NCI-H187 (cell line): ENCODE data around the gene S100A16.
"Not testable (repeated sequence)": the region's sequence is repeated elsewhere in the genome, so short reads cannot be mapped to it uniquely, and the experiment has no call there.

ENCODE experiments used
- DNase-seq, 2 experiments: peaks; one replicate each; lab custom pipeline; 2025; lab: John Stamatoyannopoulos, UW

Gene S100A16

DNA sequence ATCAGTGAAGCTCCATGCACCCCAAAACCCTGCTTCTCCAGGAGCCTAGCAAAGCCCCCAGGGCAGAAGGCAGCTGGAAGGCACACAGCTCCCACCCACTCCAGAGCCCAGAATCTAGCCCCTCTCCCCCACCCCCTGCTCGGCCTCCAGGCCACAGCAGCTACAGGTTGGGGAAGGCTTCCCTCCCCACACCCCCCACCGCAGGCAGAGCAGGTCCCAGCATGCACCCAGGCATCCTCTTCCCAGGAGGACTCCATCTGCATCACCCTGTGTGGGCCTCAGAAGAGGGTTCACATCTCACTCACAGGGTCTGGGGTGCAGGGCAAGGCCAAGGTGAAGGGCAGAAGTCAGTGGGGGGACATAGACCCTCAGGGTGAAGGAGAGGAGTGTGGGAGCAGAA lies 2.5 kb upstream of the S100A16 start:
- DNase-seq, result no peak

DNA sequence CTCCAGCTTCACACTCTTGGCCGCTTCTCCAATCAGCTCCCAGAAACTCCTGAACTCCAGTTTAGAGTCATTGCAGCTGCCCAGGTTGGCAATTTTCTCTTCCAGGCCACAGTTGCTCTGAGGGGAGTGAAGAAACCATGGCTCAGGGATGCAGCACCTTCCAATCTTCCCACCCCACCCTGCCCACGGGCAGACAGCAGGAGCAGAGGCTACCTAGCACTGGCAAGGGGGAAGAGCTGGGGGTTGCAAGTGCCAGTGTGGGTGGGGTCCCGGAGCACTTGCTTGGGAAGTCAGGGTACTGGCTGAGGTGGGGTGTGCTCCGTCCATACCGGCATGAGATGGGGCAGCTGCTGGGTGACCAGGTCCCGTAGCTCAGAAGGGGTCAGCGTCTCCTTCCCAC lies 2.0 kb upstream of the S100A16 start:
- DNase-seq, result no peak

DNA sequence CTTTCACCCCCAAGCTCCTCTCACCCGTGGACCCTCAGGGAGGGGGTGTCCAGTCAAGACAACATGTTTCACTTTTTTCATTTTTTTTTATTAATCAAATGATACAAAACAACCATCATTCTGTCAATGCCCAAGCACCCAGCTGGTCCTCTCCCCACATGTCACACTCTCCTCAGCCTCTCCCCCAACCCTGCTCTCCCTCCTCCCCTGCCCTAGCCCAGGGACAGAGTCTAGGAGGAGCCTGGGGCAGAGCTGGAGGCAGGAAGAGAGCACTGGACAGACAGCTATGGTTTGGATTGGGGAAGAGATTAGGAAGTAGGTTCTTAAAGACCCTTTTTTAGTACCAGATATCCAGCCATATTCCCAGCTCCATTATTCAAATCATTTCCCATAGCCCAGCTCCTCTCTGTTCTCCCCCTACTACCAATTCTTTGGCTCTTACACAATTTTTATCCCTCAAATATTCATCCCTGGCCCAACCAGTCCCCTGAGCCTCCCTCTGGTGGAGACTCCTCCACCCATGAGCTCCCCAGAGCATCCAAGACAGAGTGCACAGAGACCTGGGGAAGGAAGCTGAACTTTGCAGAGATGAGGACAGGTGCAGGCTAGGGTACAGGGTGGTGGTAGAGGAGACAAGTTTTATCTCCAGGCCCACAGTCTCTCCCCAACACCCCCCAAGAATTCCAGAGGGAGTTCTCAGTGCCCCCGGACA lies 1.4 kb upstream of the S100A16 start:
- no peak for DNase-seq

DNA sequence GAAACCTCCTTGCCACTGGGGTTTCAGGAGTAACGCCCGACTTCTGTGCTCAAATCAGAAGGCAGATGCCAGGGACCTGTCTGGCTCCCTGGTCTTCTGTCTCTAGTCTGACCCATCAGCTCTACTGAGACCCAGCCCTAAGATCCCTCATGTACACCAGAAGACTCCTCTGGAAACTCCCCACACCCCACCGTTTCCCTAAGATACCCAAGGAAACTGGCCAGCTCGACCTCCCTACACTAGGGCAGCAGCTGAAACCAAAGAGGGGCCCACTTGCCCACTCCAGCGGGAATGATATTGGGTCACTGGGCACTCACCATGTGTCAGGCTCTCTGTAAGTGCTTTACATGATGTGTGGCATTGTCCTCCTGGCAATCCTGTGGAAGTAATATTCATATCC lies 469 bp upstream of the S100A16 start:
- no peak for DNase-seq

DNA sequence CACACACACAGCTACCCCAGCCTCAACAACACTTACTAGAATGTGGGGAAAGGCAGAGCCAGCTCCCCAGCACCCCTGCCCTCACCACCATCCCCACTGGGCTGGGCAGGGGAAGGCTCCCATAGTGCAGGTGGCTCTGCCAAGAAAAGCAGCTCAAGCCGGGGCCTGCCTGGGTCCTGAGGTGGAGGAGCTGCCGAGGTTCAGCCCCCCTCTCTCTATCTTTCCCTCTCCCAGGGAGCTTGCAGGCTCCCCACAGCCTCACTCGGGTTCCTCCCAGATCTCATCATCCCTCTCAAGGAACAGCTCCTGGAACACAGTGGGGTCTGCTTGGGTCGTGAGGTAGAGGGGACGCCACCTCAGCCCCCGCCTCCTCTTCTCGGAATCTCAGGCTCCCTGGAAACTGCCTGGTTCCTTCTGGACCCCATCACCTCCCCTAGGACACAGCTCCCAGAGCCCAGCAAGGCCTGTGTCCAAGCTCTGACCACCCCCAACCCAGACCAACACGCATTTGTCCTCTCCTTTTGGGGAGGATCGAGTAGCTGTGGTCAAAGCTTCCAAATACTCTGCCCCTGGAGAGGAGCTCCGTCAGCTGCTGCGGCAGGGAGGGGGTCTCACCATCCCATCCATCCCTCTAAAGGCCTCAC lies 704 bp downstream of the S100A16 start:
- no peak for DNase-seq

DNA sequence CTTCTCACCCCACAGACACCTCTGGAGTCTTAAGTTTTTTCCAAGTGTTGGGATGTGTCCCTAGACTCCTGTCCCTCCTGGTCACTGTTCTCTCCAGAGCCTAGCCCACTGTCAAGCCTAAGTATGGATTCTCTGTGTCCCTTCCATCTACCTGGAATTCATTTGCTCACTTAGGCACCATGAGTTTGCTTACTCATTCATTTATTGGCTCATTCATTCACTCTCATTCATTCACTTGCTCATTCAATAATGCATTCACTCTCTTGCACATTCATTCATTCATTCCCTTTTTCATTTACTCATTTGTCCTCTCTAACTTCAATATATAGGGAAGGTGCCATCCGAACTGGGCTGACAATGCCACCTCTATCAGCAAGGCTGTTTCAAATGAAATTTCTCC lies 1.6 kb downstream of the S100A16 start:
- DNase-seq, result no peak

DNA sequence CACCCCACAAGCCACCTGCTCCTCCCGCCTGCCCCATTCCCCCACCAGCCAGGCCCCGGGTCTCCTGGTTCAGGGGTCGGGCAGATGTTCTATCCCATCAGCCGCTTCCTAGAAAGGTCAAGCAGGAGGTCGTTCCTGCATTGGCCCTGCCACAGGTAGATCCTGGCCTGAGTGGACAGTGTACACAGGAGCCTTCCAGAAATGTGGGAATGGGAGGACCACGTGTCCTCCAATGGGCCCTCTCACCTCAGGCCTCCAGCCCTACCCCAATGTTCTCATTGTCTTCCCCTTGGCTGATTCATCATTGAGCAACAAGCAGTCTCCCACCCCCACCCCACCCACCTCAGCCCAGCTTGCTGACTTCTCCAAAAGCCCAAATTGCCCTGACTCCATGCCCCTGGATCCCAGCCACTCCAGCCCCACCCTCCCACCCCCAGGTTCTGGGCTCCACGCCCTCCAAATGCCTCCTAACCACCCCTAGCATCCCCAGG lies 2.1 kb downstream of the S100A16 start:
- DNase-seq, result no peak

DNA sequence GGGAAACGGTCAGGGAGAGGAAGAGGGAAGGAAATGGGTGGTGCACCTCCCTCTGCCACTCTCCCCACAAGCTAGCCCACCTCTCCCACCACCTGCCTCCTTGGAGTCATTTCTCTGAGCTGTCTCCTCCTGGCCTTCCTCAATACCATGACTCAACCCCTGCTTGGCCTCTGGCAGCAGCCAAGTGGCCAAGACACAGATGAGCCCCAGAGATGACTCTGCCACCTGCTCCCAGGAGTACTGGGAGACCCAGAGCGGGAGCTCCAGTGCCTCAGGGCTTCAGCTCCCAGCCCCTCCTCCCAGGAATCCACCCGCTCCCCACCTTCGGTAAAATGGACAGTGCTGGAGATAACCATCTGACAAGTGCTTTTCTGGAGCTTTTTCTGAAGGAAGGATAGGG lies 2.6 kb downstream of the S100A16 start:
- no peak for DNase-seq

DNA sequence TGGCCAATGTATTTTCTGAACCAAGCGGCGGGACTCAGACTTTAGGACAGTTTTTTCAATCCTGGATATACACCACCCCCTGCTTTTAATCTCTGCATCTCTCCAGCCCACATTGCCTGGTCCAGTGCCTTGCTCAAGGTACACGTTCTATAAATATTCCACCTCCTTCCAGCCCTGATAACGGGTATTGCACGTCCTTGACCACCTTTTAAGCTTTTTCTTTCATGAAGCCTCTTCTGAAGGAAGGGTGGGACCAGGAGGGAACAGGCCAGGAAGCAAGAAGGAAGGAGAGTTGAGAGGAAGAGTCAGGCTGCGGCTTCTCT lies 3.4 kb downstream of the S100A16 start:
- no peak for DNase-seq

DNA sequence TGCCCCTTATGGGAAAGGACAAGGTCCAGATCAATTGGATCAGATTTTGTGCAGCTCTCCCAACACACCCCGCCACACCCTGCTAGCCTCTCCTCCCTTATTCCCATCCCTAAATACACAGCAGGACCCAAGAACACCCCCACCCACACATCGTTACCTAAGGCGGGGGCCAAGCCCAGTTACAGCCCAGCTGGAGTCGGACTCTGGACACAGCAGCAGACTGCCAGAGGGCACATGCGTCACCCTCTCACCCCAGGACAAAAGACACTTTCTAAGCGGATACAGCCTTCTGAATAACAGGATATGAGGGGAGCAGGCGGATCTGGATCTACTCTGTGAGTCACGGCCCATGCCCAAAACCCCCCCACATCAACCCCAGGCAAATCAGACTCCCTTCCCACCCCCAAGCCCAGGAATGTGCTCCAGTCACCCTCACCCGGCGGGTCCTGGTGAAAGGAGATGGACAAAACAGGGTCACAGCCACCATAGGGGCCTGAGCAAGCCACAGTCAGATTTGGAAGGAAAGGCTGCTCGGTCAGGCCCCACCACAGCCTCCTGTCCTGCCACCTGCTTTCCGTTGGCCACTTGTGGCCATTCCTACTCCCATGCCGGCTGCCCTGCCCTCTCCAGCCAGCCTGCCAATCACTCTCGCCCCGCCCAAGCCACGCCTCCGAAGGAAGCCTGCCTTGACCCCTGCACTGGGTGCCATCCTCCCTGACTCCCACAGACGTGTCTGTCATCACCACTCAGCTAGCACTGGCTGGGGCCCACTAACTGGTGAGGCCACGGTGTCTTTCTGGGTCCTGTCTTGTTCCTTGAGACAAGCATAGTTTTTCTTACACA lies 4.0 kb downstream of the S100A16 start:
- no peak for DNase-seq

DNA sequence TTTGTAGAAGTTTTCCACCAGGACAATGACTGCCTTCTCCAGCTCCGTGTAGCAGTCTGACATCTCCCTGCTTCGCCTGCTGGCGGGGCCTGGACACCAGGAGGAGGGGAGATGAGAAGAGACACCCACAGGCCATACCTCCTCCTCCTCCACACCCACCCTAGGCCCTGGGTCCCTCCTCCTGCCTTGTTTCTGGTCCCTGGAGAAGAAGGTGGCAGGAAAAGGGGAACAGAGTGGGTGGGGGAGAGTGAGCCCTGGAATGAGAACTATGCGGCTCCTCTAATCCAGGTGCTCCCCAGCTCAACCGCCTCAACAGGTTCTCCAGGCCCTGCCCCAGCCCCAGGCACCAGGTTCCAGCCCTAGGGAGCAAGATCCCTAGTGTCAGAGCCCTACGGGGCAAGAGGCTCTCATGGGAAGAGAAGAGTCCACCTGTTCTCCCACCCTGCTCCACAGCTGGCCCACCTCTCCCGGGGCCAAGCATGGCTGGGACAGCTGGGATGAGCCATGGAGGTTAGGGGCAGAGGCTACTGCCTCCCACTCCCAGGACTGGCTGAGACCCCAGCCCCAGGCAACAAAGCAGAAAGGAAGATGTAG lies 4.8 kb downstream of the S100A16 start:
- DNase-seq, result no peak

DNA sequence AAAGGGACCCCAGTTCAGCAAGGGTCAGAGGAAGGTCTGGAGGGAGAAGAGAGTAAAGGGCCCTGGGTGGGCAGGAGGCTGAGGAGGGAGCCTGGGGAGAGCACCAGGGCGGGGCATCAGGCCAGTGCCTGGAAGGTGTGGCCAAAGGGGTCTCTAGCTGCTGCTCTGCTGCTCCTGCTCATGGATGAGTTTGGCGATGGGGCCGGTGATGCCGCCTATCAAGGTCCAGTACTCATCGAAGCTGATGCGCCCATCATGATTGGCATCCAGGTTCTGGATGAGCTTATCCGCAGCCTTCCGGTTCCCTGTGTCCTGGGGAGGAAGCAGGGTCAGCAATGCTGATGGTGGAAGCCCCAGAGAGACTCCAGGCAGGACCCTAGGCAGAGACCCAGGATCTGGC lies 5.6 kb downstream of the S100A16 start:
- no peak for DNase-seq

DNA sequence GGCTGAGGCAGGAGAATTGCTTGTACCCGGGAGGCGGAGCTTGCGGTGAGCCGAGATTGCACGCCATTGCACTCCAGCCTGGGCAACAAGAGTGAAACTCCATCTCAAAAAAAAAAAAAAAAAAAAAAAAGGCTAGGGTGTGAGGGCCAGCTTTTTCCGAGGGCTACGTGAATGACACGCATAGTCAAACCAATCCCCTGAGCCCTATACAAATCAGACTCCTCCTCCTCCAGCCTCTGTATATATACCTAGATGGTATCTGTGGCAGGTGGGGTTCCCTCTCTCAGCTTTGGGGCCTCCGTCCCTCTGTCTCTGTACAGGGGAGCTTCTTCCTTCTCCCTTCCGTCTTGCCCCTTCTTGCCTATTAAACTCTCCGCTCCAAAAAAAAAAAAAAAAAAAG lies 6.7 kb downstream of the S100A16 start:
- DNase-seq, result no peak

DNA sequence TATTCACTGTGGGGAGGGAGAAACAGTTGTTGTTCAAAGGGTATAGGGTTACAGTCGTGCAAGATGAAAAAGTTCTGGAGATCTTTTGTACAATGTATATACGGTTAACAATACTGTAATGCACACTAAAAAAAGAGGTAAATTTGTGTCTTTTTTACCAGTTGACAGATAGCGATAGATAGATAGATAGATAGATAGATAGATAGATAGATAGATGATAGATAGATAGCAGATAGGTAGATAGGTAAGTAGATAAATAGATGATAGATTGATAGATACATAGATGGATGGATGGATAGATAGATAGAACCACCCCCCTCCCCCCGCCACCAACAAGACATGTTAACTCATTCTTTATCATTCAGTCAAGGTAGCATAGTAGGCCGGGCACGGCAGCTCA lies 10.2 kb downstream of the S100A16 start:
- DNase-seq, result no peak

DNA sequence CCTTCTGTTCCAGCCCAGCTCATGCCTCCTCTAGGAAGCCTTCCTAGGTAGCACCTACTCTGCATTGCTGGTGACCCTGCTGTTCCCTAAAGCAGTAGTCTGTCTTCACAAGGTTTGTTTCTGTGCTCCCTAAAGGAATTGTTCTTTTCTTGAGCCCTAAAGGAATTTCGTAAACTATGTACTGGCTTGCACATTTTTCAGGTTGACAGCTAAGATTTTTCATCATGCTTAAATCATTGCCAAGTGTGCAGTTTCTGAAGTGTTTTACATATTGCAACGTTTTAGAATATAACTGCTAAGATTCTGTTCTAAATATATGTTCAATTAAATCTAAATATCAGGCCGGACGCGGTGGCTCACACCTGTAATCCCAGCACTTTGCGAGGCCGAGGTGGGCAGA lies 13.1 kb downstream of the S100A16 start:
- no peak for DNase-seq

DNA sequence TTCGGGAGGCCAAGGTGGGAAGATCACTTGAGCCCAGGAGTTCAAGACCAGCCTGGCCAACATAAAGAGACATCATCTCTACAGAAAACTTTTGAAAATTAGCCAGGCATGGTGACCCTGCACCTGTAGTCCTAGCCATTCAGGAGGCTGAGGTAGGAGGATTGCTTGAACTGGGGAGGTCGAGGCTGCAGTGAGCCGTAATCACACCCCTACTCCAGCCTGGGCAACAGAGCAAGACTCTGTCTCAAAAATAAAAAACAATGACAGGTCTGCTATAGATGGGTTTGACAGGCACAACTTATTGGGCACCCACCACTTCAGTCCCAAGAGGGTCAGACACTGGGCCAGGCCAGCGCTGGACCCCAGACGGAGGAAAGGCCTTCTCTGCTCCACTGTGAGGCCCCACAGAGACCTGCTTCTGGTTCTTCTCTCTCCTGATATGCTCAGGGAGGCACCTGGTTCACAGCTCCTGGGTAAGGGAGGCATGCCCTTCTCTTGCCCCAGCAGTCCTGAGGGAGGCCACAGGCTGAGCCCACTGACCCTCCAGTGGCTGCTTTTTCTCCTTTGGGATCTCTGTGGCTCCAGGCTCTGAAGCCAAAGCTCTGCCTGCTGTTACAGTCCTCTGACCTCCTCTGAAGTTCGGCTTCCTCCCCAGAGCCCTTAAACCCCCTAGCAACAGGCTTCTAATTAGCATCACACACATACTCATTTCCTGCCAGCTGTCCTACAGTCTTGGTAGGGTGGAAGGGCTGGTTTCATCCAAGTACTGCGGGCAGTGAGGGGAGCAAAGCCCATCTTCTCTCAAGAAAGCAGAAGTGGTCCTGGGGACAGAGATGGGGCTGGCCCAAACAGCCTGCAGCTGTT lies 14.4 kb downstream of the S100A16 start:
- no peak for DNase-seq

DNA sequence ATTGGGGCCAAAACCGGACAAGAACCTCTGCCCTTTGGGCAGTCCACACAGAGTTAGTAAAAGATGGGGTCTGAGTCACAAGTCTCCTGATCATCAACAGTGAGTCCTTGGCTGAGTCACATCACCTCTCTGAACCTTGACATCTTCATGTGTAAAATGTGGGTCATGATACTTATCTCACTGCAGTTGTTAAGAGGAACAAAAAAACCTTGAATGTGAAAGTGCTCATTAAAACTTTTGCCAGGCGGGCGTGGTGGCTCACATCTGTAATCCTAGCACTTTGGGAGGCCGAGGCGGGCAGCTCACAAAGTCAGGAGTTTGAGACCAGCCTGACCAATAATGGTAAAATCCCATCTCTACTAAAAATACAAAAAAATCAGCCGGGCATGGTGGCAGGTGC lies 15.7 kb downstream of the S100A16 start:
- no peak for DNase-seq

DNA sequence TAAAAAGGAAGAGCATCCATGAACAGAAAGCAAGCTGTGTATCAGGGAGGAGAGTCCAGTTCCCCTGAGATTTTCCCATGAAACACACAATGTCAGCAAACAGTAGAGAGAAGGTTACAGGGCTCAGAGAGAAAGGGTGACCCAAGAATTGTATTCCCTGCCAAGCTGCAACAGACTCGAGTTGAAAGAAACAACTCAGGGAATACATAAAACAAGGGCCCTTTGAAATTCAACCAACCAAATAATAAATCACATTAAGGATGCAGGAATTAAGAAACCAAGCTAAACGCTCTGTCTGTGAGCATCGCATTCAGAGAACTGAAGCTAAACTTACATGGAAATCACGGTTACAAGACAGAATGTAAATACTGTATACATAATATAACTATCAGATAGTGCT lies 20.2 kb downstream of the S100A16 start:
- no peak for DNase-seq

DNA sequence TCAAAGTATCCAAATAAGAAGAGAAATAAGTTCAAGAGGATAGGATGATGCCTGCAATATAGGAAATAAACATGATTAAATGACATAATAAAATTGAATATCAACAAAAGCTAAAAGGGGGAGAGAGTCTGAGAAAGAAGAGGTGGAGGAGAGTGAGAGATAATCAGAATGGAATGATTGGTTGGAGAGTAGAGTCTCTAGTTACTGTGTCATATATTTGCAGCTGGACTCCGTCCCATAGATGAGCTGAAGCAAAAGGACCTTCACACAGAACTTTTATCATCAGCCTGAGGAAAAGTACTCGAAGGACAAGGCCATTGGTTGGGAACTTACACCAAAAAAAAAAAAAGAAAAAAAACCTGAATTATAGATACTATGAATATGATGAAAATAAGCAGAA lies 24.5 kb downstream of the S100A16 start:
- DNase-seq, result no peak

DNA sequence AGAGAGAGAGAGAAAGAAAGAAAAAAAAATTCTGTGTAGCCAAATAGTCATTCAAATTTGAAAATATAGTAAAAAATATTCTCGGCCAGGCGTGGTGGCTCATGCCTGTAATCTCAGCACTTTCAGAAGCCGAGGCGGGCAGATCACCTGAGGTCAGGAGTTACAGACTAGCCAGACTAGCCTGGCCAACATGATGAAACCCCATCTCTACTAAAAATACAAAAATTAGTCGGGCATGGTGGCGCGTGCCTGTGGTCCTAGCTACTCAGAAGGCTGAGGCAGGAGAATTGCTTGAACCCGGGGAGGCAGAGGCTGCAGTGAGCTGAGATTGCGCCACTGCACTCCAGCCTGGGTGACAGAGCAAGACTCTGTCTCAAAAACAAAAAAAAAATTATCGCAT lies 24.9 kb downstream of the S100A16 start:
- not testable (repeated sequence) for DNase-seq

DNA sequence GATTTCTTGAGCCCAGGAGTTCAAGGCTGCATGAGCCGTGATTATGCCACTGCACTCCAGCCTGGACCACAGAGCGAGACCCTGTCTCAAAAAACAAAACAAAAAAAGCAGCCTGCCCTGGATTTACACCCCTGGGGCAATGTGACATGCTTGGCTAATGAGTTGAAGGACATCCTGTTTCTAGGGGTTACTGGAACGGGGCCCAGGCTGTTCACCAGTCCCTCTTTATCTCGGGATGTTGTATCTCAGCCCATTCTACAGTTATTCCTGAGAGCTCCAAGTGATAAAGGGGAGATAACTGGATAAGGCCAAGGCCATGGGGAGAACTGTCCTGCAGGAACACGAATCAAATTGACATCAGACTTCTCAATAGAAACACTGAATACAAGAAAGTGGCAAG lies 25.6 kb downstream of the S100A16 start:
- DNase-seq, result no peak

DNA sequence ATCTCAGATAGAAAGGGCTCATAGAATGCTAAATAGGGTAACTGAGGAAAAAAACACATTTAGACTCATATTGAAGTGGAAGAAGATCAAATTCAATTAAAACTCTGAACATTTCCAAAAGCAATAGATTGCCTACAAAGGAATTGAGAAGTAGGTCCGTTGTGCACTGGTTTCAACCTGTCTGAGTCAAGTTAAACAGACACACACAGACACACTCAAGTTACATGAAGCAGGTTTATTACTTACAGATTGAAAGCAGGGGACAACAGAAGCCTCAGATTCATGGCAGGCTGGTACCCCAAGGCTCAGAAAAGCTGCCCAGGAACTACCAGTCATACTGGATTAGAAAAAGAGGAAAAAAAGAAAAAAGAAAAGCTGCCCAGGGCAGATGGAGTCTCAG lies 26.6 kb downstream of the S100A16 start:
- DNase-seq, result no peak
